ENCODE measurements around the gene LSAMP.

- no peak for TF ChIP-seq CTCF (IDR thresholded peaks at IDR 0.05)
- TF ChIP-seq POLR2A (IDR thresholded peaks at IDR 0.05) = no peak
These were observed at the start of gene LSAMP for GRCh38 chr3:116445311-116445841.

Data from esophagus squamous epithelium (tissue), 4 donors.